Muscle layer of colon (tissue), 2 donors: ENCODE measurements around the gene C2orf81.
"Not testable (repeated sequence)": the region's sequence is repeated elsewhere in the genome, so short reads cannot be mapped to it uniquely, and the experiment has no call there.

Source experiments
- H3K27ac ChIP-seq: one replicate; pipeline ENCODE4 v1.7.0; 2013; ENCODE audit warnings: low read depth, mild to moderate bottlenecking, low read length, moderate library complexity
- H3K27me3 ChIP-seq, 2 donors: one replicate each; pipeline ENCODE4 v1.7.0; 2013; ENCODE audit warnings: low read length in 2 of 2, mild to moderate bottlenecking in 2 of 2; ENCODE audit not compliant: insufficient read depth in 2 of 2, control insufficient read depth in 1 of 2
- H3K36me3 ChIP-seq: one replicate; pipeline ENCODE4 v1.7.0; 2013; ENCODE audit warnings: mild to moderate bottlenecking, low read length; ENCODE audit not compliant: insufficient read depth
- H3K4me1 ChIP-seq: one replicate; pipeline ENCODE4 v1.7.0; 2013; ENCODE audit warnings: mild to moderate bottlenecking, low read length; ENCODE audit not compliant: insufficient read depth
- H3K4me3 ChIP-seq, 2 donors: one replicate each; pipeline ENCODE4 v1.7.0; 2013; ENCODE audit warnings: low read length in 2 of 2, low read depth in 1 of 2, mild to moderate bottlenecking in 1 of 2, moderate library complexity in 1 of 2
- H3K9ac ChIP-seq: one replicate; pipeline ENCODE4 v1.7.0; 2013; ENCODE audit warnings: low read length
- H3K9me3 ChIP-seq: one replicate; pipeline ENCODE4 v1.7.0; 2013; ENCODE audit warnings: mild to moderate bottlenecking, low read length
- donor health status: abdominal sarcoma.
- donor health status: Adenocarcinoma of cecum.

Gene C2orf81

GRCh38 chr2:74427551-74427950 lies 6.1 kb upstream of the C2orf81 start:
- Histone ChIP-seq H3K27me3 (no peaks in the 10 kb centered on the region), H3K9ac (no peak overlapping the region), H3K9me3 (no peaks in the 10 kb centered on the region), H3K36me3 (peaks cover 50% of the 10 kb centered on the region), H3K4me1 (no peaks in the 10 kb centered on the region), H3K27ac (no peak overlapping the region), H3K4me3 (no peak overlapping the region)

- Histone ChIP-seq H3K4me3 (no peak overlapping the region), H3K9me3 (no peaks in the 10 kb centered on the region), H3K4me1 (peaks cover 3% of the 10 kb centered on the region), H3K9ac (no peak overlapping the region), H3K27ac (no peak overlapping the region), H3K36me3 (peaks cover 38% of the 10 kb centered on the region), H3K27me3 (no peaks in the 10 kb centered on the region)
These were observed 4.9 kb upstream of the C2orf81 start for GRCh38 chr2:74426181-74426758.

- no peaks in the 10 kb centered on the region for H3K27me3 ChIP-seq
- no peak overlapping the region for H3K27ac ChIP-seq
- peaks cover 3% of the 10 kb centered on the region for H3K4me1 ChIP-seq
- H3K9me3 ChIP-seq: no peaks in the 10 kb centered on the region
- H3K4me3 ChIP-seq: no peak overlapping the region
- H3K36me3 ChIP-seq: peaks cover 35% of the 10 kb centered on the region
- no peak overlapping the region for H3K9ac ChIP-seq
These were observed 4.1 kb upstream of the C2orf81 start for GRCh38 chr2:74425523-74425922.

- Histone ChIP-seq H3K27ac (no peak overlapping the region), H3K4me1 (peaks cover 3% of the 10 kb centered on the region), H3K4me3 (no peak overlapping the region), H3K36me3 (peaks cover 32% of the 10 kb centered on the region), H3K9me3 (no peaks in the 10 kb centered on the region), H3K27me3 (no peaks in the 10 kb centered on the region), H3K9ac (no peak overlapping the region)
These were observed 3.6 kb upstream of the C2orf81 start for GRCh38 chr2:74424995-74425406.

GRCh38 chr2:74424139-74424992 lies 2.9 kb upstream of the C2orf81 start:
- Histone ChIP-seq H3K4me3 (no peak overlapping the region), H3K4me1 (peaks cover 3% of the 10 kb centered on the region), H3K9ac (no peak overlapping the region), H3K27me3 (no peaks in the 10 kb centered on the region), H3K27ac (no peak overlapping the region), H3K36me3 (peaks cover 26% of the 10 kb centered on the region), H3K9me3 (no peaks in the 10 kb centered on the region)

GRCh38 chr2:74423231-74424095 lies 2.0 kb upstream of the C2orf81 start:
- H3K36me3 ChIP-seq: peaks cover 17% of the 10 kb centered on the region
- no peak overlapping the region for H3K27ac ChIP-seq
- no peaks in the 10 kb centered on the region for H3K27me3 ChIP-seq
- H3K4me3 ChIP-seq: no peak overlapping the region
- H3K4me1 ChIP-seq: peaks cover 3% of the 10 kb centered on the region
- no peaks in the 10 kb centered on the region for H3K9me3 ChIP-seq
- H3K9ac ChIP-seq: no peak overlapping the region

GRCh38 chr2:74420443-74421103 lies 846 bp downstream of the C2orf81 start:
- not testable (repeated sequence) for H3K27me3 ChIP-seq, H3K36me3 ChIP-seq, H3K4me1 ChIP-seq, H3K9ac ChIP-seq, H3K9me3 ChIP-seq
- H3K4me3 ChIP-seq: peak overlapping the region in 1 of 2 donors; percentile 90
- peak overlapping the region; percentile 63 for H3K27ac ChIP-seq

GRCh38 chr2:74420006-74420405 lies 1.4 kb downstream of the C2orf81 start:
- Histone ChIP-seq H3K27ac (no peak overlapping the region), H3K9ac (no peak overlapping the region)

GRCh38 chr2:74419345-74419744 lies 2.1 kb downstream of the C2orf81 start:
- H3K9me3 ChIP-seq: no peaks in the 10 kb centered on the region
- no peak overlapping the region for H3K9ac ChIP-seq
- peaks cover 15% of the 10 kb centered on the region for H3K4me1 ChIP-seq
- H3K27ac ChIP-seq: no peak overlapping the region
- no peaks in the 10 kb centered on the region for H3K36me3 ChIP-seq
- no peak overlapping the region for H3K4me3 ChIP-seq
- H3K27me3 ChIP-seq: no peaks in the 10 kb centered on the region

More at GRCh38 chr2:74420006-74420405, 1.4 kb downstream of the C2orf81 start:
- no peaks in the 10 kb centered on the region for H3K36me3 ChIP-seq
- H3K4me3 ChIP-seq: no peak overlapping the region
- no peaks in the 10 kb centered on the region for H3K9me3 ChIP-seq
- H3K4me1 ChIP-seq: peaks cover 11% of the 10 kb centered on the region
- no peaks in the 10 kb centered on the region for H3K27me3 ChIP-seq

- H3K27ac ChIP-seq: no peak overlapping the region
- peaks cover 19% of the 10 kb centered on the region for H3K4me1 ChIP-seq
- no peaks in the 10 kb centered on the region for H3K27me3 ChIP-seq
- no peaks in the 10 kb centered on the region for H3K9me3 ChIP-seq
- H3K4me3 ChIP-seq: no peak overlapping the region
- H3K36me3 ChIP-seq: no peaks in the 10 kb centered on the region
- no peak overlapping the region for H3K9ac ChIP-seq
These were observed 3.1 kb downstream of the C2orf81 start for GRCh38 chr2:74418312-74418711.

- H3K36me3 ChIP-seq: no peaks in the 10 kb centered on the region
- no peak overlapping the region for H3K9ac ChIP-seq
- H3K27me3 ChIP-seq: no peaks in the 10 kb centered on the region
- H3K9me3 ChIP-seq: no peaks in the 10 kb centered on the region
- no peak overlapping the region for H3K27ac ChIP-seq
- no peak overlapping the region for H3K4me3 ChIP-seq
- peaks cover 19% of the 10 kb centered on the region for H3K4me1 ChIP-seq
These were observed 3.7 kb downstream of the C2orf81 start for GRCh38 chr2:74417763-74418162.
